B cell (primary cell): Measurements from ENCODE around the gene MPZL3. TPM values are rescaled to one million over a fixed set of nuclear protein-coding genes. Genes with fewer than 3 reads are reported as not detected.

Source experiments
- ATAC-seq: fragments of 200-7000 bp; cut with Tn5 transposase; one replicate; pipeline ENCODE4 v1.10.0; 2021; ENCODE audit warnings: low read depth, mild to moderate bottlenecking, moderate number of reproducible peaks, moderate library complexity
- CTCF ChIA-PET: fragments of 350-600 bp; sonication (Branson Sonifier 250); formaldehyde crosslinking; loops from one replicate; lab custom pipeline; 2021; ENCODE audit warnings: antibody characterized with exemption, inconsistent platforms; lab: Charles Lee
- POLR2A ChIA-PET: fragments of 350-600 bp; sonication (Branson Sonifier 250); formaldehyde crosslinking; loops from one replicate; lab custom pipeline; 2021; ENCODE audit warnings: antibody characterized with exemption; lab: Charles Lee
- DNase-seq: peaks from one replicate; pipeline ENCODE4 v3.0.0; 2013
- H2AFZ ChIP-seq: 2 replicates; pipeline ENCODE4 v1.6.1; 2012; ENCODE audit warnings: mild to moderate bottlenecking, low read depth, low read length; ENCODE audit not compliant: insufficient read depth, poor library complexity, severe bottlenecking
- H3K27ac ChIP-seq, 2 donors: 1 replicate in 1 of 2; 2 replicates in 1 of 2; pipeline ENCODE4 v1.5.1; 2012 to 2013; ENCODE audit warnings: low read length in 2 of 2, mild to moderate bottlenecking in 2 of 2, moderate library complexity in 1 of 2
- H3K27me3 ChIP-seq, 4 experiments: fragments of 200-600 bp in 1 of 4; sonication (generic) in 1 of 4; replicated peaks in 1 of 4; 1 replicate in 2 of 4; 2 replicates in 2 of 4; pipeline versions ENCODE4 v1.6.1 to v1.7.0; 2013 to 2016; ENCODE audit warnings: low read length in 3 of 4, mild to moderate bottlenecking in 2 of 4, mixed read lengths in 1 of 4, moderate library complexity in 1 of 4; ENCODE audit not compliant: insufficient read depth in 4 of 4, control insufficient read depth in 3 of 4; ENCODE audit errors: control extremely low read depth in 1 of 4
- H3K36me3 ChIP-seq, 2 experiments: replicated peaks in 1 of 2; 1 replicate in 1 of 2; 2 replicates in 1 of 2; pipeline versions ENCODE4 v1.6.1 to v1.7.1; 2013; ENCODE audit warnings: low read length in 1 of 2; ENCODE audit not compliant: insufficient read depth in 2 of 2, control insufficient read depth in 1 of 2; ENCODE audit errors: control extremely low read depth in 1 of 2, extremely low read depth in 1 of 2
- H3K4me1 ChIP-seq, 2 donors: fragments of 200-600 bp in 1 of 2; sonication (generic) in 1 of 2; 1 replicate in 1 of 2; 2 replicates in 1 of 2; pipeline versions ENCODE4 v1.5.1 to v1.6.1; 2013 to 2017; ENCODE audit warnings: low read length in 2 of 2; ENCODE audit not compliant: control insufficient read depth in 2 of 2, insufficient read depth in 2 of 2
- H3K4me2 ChIP-seq: replicated peaks from 2 replicates; pipeline ENCODE3; 2012; ENCODE audit warnings: mild to moderate bottlenecking, low read depth, low read length; ENCODE audit not compliant: poor library complexity, severe bottlenecking
- H3K4me3 ChIP-seq, 5 experiments: fragments of 200-600 bp in 1 of 5; sonication (generic) in 1 of 5; 1 replicate in 3 of 5; 2 replicates in 2 of 5; pipeline versions ENCODE4 v1.5.1 to v1.7.0; 2011 to 2016; ENCODE audit warnings: low read length in 4 of 5, mild to moderate bottlenecking in 4 of 5, low read depth in 2 of 5, control low read depth in 1 of 5, moderate library complexity in 1 of 5; ENCODE audit not compliant: insufficient read depth in 1 of 5; ENCODE audit errors: control extremely low read depth in 1 of 5, extremely low read depth in 1 of 5
- H3K79me2 ChIP-seq: fragments of 200-600 bp; sonication (generic); one replicate; pipeline ENCODE4 v1.6.0; 2016; ENCODE audit warnings: low read length; ENCODE audit not compliant: control insufficient read depth, insufficient read depth
- H3K9ac ChIP-seq: fragments of 200-600 bp; sonication (generic); 2 replicates; pipeline ENCODE4 v1.6.1; 2017; ENCODE audit warnings: mild to moderate bottlenecking, low read length, moderate library complexity
- H3K9me3 ChIP-seq, 3 donors: one replicate each; pipeline versions ENCODE4 v1.6.1 to v1.7.1; 2013; ENCODE audit warnings: low read length in 2 of 3; ENCODE audit not compliant: control insufficient read depth in 2 of 3, insufficient read depth in 1 of 3; ENCODE audit errors: control extremely low read depth in 1 of 3
- H4K20me1 ChIP-seq: 2 replicates; pipeline ENCODE4 v1.6.0; 2012; ENCODE audit warnings: mild to moderate bottlenecking, low read length; ENCODE audit not compliant: insufficient read depth, control insufficient read depth, poor library complexity, severe bottlenecking
- H3K27ac Mint-ChIP-seq: one replicate; pipeline ENCODE4 v1.8.0; 2021; ENCODE audit warnings: mixed read lengths
- H3K27me3 Mint-ChIP-seq: one replicate; pipeline ENCODE4 v1.8.0; 2021; ENCODE audit warnings: mixed read lengths
- H3K4me1 Mint-ChIP-seq: one replicate; pipeline ENCODE4 v1.8.0; 2021; ENCODE audit warnings: mixed read lengths
- H3K4me3 Mint-ChIP-seq: one replicate; pipeline ENCODE4 v1.8.0; 2021; ENCODE audit warnings: mixed read lengths
- H3K9me3 Mint-ChIP-seq: one replicate; pipeline ENCODE4 v1.8.0; 2022; ENCODE audit warnings: mixed read lengths; ENCODE audit not compliant: insufficient read depth
- CTCF ChIP-seq: fragments of 200-600 bp; IDR thresholded peaks from one replicate; pipeline ENCODE4 v1.8.0; 2022; ENCODE audit warnings: antibody characterized with exemption, mild to moderate bottlenecking
- EZH2 ChIP-seq: IDR thresholded peaks from 2 replicates; pipeline ENCODE4 v1.6.1; 2012; ENCODE audit warnings: borderline replicate concordance, low read depth, mild to moderate bottlenecking, moderate library complexity, low read length; ENCODE audit not compliant: insufficient read depth, poor library complexity, severe bottlenecking
- WGBS: methylation state at CpG from one replicate; pipeline ENCODE4 v1.1.5; 2013; ENCODE audit warnings: missing lambda C conversion rate; ENCODE audit not compliant: insufficient coverage; 5-methylcytosine and 5-hydroxymethylcytosine counted together
- intact Hi-C: fragments of 100-400 bp; cut with micrococcal nuclease; formaldehyde crosslinking; loops from one replicate; pipeline ENCODE4 v1.10.0; 2022
- polyA plus RNA-seq: library from polyadenylated mRNA; depleted of rRNA; stranded (reverse); fragments of >200 nt; gene quantifications from 2 replicates; pipeline ENCODE4 v1.2.3, GENCODE V29; 2012
- total RNA-seq, 2 donors: library from RNA; stranded (reverse); fragments of 120-200 nt in 1 of 2; gene quantifications; 1 replicate in 1 of 2; 2 replicates in 1 of 2; pipeline versions ENCODE4 v1.2.3 to v1.2.4, GENCODE V29; 2013 to 2022

The MPZL3 gene
- total and polyA plus RNA-seq, 2 donors (not counting 1 experiment from before 2014, with no cell fraction given) = 1.4 to 4.2 TPM

DNA sequence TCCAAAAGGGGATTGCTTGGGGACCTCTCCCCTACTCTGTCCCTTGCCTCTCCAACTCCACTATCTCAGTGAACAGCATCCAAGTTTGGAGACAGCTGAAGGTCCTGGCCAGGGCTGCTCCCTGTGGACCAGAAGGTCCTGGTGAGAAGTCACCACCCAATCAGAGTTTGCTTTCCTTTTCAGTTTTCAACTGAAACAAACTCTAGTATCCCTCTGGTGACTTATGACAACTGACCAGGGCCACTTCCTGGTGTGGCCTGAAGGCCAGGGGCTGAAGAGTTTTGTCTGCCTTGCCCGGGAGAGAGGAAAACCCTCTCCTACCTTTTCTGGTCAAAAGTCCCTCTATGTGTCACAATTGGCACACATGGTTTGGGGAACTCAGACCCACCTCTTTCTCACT is 32.4 kb downstream of the MPZL3 start:
- ChIA-PET CTCF (interaction anchor here (0.6 kb wide), 1 partner anchor 99 kb away, joined by 4 read pairs; no protein-coding TSS in a partner anchor), POLR2A (no interaction called here)
- H2AFZ ChIP-seq = no peak overlapping the region
- H3K9me3 ChIP-seq = no peaks in the 10 kb centered on the region
- no peaks in the 10 kb centered on the region for H4K20me1 ChIP-seq
- H3K27ac ChIP-seq = no peak overlapping the region
- H3K27me3 ChIP-seq = peaks cover 0 to 49% (median 37%) of the 10 kb centered on the region in 4 experiments
- ATAC-seq = no peak
- 83% methylated on average over 1 of the region's 1 CpG for WGBS
- no peaks in the 10 kb centered on the region for H3K79me2 ChIP-seq
- DNase-seq = no peak
- intact Hi-C loops = loop anchor here (10.0 kb wide), 1 partner anchor 205 kb away; no protein-coding TSS in a partner anchor
- H3K36me3 ChIP-seq = no peaks in the 10 kb centered on the region
- no peaks in the 10 kb centered on the region for H3K9me3 Mint-ChIP-seq
- no peak overlapping the region for H3K4me2 ChIP-seq
- peak overlapping the region in 1 of 5 experiments; percentile 35 for H3K4me3 ChIP-seq
- H3K4me3 Mint-ChIP-seq = no peak overlapping the region
- peaks cover 31 to 32% of the 10 kb centered on the region in 2 donors for H3K4me1 ChIP-seq
- H3K9ac ChIP-seq = no peak overlapping the region
- TF ChIP-seq EZH2 (no peak), CTCF (no peak)
- H3K4me1 Mint-ChIP-seq = peaks cover 31% of the 10 kb centered on the region
- H3K27ac Mint-ChIP-seq = no peak overlapping the region
- peaks cover 67% of the 10 kb centered on the region for H3K27me3 Mint-ChIP-seq

GRCh38 chr11:118219244-118219643 is 32.9 kb downstream of the MPZL3 start:
- TF ChIP-seq CTCF (no peak), EZH2 (no peak)
- no peak overlapping the region for H2AFZ ChIP-seq
- no peak overlapping the region for H3K27ac Mint-ChIP-seq
- H3K4me2 ChIP-seq = no peak overlapping the region
- H3K4me3 ChIP-seq = no peak overlapping the region
- peaks cover 31% of the 10 kb centered on the region in 2 donors for H3K4me1 ChIP-seq
- H3K36me3 ChIP-seq = no peaks in the 10 kb centered on the region
- ChIA-PET POLR2A (no interaction called here), CTCF (interaction anchor here (0.6 kb wide), 1 partner anchor 100 kb away, joined by 4 read pairs; no protein-coding TSS in a partner anchor)
- no peaks in the 10 kb centered on the region for H3K9me3 ChIP-seq
- H3K79me2 ChIP-seq = no peaks in the 10 kb centered on the region
- H3K27ac ChIP-seq = no peak overlapping the region
- H3K4me3 Mint-ChIP-seq = no peak overlapping the region
- H3K27me3 Mint-ChIP-seq = peaks cover 67% of the 10 kb centered on the region
- H4K20me1 ChIP-seq = no peaks in the 10 kb centered on the region
- DNase-seq (no peak), ATAC-seq (no peak)
- no peak overlapping the region for H3K9ac ChIP-seq
- no peaks in the 10 kb centered on the region for H3K9me3 Mint-ChIP-seq
- intact Hi-C loops = no loop called here
- H3K27me3 ChIP-seq = peaks cover 0 to 49% (median 37%) of the 10 kb centered on the region in 4 experiments
- H3K4me1 Mint-ChIP-seq = peaks cover 33% of the 10 kb centered on the region
